ENCODE measurements around the gene RPTOR.
"Not testable (repeated sequence)": the region's sequence is repeated elsewhere in the genome, so short reads cannot be mapped to it uniquely, and the experiment has no call there.

The RPTOR gene

DNA sequence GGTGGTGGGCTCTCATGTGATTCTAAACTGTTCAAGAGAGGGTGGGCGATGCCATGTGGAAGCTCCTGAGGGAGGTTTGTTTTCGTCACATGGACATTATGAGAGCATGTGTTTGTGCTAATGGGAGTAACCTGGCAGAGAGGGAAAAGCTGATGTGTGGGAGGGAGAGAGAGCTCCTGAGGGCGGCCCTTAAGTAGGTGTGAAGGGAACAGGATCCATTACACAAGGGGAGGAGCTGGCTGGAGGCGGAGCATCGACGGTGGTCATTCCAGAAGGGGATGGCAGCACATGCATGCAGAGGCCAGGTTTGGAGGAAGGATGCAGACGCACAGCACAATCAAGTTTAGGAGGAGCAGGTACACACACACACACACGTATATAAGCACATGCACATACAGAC, 197.5 kb downstream of the RPTOR start:
- DNase-seq (ENCODE audit: low read depth, low spot score), result peak; percentile 44

DNA sequence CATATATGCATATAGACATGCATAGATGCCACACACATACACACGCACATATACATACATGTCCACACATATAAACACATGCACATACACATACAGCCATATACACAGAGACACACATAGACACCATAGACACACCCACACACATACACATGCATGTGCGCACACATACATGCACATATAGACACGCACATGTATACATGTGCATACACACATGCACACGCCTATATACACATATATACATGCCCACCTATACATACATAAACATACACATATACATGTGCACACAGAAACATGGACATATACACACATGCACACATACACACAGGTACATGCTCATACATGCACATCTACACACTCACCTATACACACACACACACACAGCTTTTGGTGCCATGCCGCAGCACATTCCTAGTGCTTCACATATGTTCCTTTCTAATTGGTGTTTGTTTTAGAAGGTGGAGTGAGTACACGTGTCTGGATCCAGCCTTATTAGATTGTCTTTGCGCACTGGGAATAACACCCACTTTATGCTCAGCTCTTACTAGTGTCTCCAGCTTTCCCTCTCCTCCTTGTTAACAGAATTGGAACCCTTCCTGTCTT, 198.0 kb downstream of the RPTOR start:
- no peak for DNase-seq (ENCODE audit: low read depth, low spot score)

DNA sequence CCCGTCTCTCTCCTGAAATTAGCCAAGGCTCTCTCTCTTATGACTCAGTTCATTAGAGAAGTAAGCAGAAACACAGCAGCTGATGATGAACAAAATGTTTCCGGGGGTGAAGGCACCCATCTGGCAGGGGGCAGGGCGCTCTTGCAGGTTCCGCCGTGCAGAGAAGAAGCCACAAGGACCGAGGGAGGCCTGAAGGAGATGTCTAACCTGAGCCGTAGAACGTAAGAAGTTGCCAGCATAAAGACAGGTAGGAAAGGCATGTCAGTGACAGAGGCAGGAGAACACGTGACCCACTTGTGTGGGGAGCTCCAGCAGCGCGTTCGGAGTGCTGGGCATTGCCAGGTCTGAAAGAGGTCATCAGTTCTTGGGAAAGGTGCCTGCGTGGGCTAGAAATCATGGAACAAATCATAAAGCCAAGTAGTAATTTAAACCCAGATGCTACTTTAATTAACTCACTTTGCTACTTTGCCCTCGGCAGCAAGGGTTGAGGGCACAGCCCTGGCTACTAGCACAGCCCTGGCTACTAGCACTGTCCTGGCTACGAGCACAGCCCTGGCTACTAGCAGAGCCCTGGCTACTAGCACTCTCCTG, 198.6 kb downstream of the RPTOR start:
- no peak for DNase-seq (ENCODE audit: low read depth, low spot score)

DNA sequence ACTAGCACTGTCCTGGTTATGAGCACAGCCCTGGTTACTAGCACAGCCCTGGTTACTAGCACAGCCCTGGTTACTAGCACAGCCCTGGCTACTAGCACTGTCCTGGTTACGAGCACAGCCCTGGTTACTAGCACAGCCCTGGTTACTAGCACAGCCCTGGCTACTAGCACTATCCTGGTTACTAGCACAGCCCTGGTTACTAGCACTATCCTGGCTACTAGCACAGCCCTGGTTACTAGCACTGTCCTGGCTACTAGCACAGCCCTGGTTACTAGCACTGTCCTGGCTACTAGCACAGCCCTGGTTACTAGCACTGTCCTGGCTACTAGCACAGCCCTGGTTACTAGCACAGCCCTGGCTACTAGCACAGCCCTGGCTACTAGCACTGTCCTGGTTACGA, 199.3 kb downstream of the RPTOR start:
- DNase-seq (ENCODE audit: low read depth, low spot score), result not testable (repeated sequence)

DNA sequence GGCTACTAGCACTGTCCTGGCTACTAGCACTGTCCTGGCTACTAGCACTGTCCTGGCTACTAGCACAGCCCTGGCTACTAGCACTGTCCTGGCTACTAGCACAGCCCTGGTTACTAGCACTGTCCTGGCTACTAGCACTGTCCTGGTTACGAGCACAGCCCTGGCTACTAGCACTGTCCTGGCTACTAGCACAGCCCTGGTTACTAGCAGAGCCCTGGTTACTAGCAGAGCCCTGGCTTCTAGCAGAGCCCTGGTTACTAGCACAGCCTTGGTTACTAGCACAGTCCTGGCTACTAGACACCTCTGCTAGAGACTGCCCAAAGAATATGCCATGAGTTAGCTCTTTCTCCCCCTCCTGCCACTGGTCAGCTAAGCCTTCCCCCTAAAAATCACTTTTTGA, 200.1 kb downstream of the RPTOR start:
- DNase-seq (ENCODE audit: low read depth, low spot score), result not testable (repeated sequence)

DNA sequence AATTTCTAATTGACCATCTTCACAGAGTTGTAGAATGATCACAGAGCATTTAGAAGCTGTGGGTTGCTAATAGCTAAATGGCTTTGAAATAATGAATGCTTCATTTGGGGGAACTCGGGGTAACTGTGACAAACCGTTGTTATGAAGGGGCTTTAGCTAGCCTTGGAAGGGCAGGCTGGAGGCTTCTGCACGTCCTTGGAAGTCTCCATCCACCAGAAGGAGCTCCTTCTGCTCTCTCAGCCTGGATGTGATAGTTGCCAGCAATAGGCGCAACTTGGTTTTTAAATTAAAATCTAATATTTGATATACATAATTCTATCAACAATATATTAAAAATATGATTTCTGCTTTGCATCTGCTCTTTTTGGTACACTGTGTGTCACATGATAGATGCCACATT, 200.5 kb downstream of the RPTOR start:
- no peak for DNase-seq (ENCODE audit: low read depth, low spot score)

DNA sequence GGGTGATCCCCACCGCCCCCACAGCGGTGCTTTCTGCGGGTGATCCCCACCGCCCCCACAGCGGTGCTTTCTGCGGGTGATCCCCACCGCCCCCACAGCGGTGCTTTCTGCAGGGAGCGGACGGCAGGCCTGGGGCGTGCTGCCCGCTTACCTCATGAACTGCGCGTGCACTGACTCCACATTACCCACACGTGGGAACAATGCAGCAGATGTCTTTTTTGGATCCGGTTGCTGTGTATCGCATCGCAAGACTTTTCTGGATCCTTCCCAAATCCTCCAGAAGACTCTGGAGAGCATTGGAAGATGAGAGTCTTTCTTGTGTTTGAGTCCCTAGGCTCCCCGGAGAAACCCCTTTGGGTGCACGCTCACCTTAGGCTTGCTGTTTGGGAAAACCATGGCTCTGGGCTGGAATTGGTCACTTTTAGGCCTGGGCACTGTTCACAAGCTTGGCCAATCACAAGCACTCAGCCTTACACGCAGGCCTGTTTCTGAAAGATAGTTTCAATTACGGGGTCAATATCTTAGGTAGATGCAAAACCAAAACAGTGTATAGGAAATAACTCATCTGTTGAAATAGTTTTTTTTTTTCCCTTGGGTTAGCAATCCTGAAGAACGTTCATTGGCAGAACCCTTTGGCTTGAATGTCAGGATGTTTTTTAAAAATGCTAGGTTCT, 201.8 kb downstream of the RPTOR start:
- no peak for DNase-seq (ENCODE audit: low read depth, low spot score)

DNA sequence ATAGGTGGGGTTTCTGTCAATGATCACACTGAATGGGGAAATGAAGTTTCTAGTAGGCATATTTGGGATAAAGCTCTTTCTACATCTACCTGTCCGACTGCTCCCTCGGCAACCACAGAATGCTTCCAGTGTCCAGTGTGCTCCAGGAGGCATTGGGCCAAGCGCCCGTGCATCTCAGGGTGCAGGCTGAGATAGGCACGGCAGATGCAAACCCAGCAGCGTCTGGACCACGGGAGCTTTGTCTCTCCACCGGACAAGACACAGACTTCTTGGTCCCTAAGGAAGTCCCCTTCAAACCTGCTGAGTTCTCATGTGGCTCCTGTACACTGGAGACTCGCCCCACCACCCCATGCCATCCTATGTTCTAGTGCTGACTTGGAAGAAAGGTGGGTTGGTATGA, 202.8 kb downstream of the RPTOR start:
- DNase-seq (ENCODE audit: low read depth, low spot score), result no peak

DNA sequence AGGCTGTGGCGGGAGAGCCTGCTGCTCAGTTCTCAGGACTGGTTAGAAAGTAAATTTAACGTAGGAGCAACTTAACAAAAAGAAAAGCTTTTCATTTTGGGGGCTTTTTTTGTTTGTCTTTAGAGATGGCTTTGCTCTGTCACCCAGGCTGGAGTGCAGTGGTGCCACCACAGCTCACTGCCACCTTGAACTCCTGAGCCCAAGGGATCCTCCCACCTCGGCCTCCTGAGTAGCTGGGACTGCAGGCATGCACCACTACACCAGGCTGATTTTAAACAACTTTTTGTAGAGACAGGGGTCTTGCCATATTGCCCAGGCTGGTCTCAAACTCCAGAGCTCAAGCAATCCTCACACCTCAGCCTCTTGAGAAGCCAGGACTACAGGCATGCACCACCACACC, 205.0 kb downstream of the RPTOR start:
- no peak for DNase-seq (ENCODE audit: low read depth, low spot score)

DNA sequence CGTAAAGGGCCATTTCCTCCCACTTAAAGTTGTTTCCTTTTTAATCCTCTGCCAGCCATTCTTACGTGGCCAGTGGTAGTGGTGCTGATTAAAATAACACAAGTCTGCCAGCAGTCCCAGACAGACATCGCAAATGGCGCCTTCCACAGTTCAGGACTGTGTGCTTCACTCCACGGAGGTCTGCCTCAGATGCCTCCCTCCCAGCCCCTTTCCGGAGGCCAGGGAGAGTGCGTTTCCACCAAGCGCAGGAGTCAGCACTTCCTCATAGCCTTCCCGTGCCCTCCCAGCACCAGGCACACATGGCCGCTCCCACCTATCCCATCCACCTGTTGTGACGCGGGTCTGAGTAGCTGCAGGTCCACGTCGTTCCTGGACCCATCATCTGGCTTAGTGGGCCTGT, 205.6 kb downstream of the RPTOR start:
- DNase-seq (ENCODE audit: low read depth, low spot score), result no peak

DNA sequence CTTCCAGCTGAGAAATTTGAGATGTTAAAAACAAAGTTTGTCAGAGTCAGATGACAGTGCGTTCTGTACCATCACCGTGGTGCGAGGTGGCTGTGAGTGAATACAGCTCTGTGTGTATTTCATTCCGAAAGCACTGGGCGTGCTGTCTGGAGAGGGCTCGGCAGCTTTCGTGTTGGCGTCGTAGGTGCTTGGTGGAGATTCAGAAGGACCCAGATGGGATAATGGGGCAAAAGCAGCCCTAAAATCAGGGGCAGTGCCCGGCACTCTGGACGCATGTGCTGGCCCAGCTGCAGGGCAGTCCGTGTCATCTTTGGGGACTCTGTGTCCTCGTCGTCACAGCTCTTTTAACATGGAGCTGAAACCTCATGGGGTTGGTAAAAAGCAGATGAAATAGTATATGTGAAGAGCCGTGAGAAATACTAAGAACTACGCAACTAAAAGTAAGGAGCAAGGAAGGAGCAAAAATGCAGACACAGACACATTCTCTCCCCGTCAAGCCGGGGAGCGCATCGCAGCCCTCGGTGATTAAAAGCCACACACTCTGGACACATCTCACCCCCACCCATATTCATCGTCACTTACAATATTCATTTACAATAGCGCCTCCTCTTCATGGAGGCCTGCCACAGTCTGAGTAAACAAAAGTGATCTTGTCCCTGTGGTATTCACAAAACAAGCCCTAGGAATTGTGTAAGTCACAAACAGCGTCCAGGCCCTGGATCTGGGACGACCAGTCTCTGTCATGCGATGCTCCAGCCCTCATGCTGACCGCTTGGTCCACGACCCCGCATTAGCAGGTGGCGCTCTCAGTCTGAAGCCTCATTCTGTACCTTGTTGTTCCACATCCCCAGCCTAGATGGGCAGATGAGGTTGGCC, 206.7 kb downstream of the RPTOR start:
- no peak for DNase-seq (ENCODE audit: low read depth, low spot score)

DNA sequence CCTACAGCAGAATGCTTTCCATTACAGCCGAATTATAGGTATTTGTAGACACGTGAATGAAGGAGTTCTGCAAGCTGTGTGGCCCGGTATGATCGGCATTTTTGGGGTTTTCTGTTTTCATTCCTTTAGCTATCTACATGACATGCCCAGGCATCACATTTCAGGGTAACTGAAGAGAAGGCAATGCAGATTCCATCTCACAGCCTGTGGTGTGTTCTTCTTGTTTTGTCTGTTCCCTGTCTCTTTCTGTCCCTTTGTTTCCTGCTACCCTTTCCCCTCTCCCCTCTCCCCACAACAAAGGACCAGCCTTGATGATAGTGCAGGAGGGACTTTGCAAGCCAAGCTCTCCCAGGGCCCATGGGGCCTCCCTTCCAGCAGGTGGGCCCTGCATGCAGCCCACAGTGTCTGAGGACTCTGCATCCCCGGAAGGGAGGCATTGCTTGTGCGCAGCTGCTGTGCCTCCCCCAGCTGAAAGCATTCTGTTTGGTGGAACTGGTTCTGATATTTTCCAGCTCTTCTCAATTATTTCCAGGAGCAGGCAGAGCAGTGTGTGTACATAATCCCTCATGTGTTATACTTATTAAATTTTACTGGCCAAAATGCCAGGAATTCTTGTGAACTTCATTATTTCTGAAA, 207.4 kb downstream of the RPTOR start:
- no peak for DNase-seq (ENCODE audit: low read depth, low spot score)

DNA sequence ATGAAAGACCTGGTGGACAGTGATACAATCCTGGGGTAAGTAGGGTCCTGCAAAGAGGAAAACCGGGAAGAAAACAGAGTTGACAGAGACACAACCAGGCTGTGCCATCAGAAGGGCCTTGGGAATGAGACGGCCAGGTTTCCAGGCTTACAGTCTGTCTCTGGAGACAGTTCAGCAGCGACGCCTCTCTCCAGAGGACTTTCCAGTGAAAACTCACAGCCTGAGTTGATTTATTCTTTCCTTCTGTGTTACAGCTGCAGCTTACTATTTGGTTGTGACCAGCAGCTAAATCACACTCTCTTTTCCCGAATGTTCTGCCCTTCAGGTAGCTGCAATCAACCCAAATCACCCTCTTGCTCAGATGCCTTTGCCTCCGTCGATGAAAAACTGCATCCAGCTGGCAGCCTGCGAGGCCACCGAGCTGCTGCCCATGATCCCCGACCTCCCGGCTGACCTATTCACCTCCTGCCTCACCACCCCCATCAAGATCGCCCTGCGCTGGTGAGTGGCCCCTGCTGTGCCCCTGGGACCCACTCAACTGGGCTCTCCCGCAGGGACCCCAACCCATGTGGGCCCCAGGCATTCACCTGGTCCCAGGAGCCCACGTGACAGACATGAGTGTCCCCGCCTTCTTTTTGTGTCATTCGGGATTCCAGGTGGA, 209.2 kb downstream of the RPTOR start:
- no peak for DNase-seq (ENCODE audit: low read depth, low spot score)

DNA sequence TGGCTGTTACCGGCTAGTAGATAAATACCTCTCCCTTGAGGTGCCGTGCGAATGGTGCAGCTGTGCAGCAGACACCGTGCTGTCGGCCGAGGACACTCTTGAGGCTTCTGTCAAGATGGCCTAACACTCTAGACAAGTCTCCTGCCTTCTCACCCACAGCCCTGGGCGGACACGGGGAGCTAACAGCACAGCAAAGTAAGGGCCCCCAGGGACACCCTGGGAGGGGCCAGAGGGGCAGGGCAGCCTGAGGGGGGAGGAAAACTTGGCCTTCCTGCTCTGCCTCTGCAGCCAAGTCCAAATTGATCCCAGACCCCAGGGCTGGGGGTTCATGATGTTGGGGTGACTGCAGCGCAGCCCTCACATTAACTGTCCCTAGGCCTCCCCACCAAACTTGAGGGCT, 210.2 kb downstream of the RPTOR start:
- DNase-seq (ENCODE audit: low read depth, low spot score), result no peak

DNA sequence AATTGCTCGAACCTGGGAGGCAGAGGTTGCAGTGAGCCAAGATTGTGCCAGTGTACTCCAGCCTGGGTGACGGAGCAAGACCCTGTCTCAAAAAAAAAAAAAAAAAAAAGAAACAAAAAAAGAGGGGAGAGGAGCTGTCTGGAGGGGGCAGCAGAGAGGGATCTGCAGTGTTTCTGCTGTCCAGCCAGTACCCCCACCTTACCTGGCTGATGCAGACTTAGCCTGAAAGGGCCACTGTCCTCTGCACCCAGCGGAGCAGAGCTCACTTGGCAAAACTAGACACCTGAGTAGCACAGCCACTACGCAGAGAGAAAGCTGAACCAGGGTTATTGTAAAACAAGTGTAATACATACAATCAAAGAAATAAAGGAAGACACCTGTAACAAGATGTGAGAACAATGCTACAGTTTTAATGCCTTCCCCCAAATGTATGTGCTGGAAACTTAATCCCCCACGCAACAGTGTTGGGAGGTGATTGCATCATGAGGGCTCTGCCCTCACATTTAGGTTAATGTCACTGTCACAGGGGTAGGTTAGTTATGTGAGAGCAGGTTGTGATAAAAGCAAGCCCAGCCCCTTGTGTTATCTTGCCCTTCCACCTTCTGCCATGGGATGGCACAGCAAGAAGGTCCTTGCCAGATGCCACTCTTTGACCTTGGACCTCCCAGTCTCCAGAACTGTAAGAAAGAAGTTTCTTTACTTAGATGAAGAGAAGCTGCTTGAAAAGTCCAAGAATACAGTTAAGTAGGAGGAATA, 211.2 kb downstream of the RPTOR start:
- DNase-seq (ENCODE audit: low read depth, low spot score), result no peak

DNA sequence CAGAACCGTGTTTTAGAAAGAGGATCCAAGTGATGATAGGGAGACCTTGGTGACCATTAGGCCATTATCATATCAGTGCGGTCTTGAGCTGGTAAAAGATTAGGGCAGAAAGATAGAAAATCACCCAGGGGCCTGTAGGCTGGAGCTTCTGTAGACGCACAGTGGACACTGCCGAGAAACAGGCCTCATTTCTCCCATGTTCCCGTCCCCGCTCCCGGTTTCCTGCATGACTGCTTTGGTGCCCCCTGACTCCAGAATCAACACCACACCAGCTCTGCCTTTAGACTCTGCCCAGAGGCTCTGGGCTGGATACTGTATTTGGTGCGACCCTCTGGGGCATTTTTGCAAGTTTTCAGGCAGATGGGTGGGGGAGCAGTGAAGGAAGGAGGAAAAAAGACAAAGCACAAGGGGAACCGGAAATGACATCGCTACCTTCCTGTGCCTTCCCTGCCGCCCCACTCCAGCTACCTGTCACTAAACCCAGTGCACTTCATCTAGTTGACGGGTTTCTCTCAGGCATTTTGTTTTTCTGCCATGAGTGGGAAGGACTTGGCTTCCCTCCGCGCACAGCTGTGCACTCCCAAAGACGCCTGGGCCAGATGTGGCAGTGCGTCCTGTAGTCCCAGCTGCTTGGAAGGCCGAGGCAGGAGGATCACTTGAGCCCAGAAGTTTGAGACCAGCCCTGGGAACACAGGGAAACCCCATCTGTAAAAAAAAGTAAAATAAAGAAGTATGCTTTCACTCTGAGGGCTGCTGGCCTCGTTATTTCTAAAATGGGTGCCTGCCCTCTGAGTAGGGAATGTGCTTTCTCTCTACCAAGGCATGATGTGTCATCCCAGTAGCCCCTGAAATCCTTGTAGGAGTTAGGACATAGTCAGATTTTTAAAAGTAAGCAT, 214.1 kb downstream of the RPTOR start:
- no peak for DNase-seq (ENCODE audit: low read depth, low spot score)

DNA sequence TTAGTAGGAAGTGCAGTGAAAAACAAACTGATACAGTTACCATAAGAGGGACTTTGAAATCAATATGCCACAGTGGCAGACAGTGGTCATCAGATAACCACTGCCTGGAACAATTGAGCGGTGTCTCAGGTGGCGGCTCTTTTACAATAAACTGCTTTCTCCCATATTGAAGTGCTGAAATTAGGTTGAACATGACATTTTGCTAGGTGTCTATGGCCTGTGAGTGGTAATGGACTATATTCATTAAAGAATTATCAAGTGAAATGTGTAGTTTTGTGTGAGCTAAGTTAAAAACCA, 214.7 kb downstream of the RPTOR start:
- DNase-seq (ENCODE audit: low read depth, low spot score), result no peak

DNA sequence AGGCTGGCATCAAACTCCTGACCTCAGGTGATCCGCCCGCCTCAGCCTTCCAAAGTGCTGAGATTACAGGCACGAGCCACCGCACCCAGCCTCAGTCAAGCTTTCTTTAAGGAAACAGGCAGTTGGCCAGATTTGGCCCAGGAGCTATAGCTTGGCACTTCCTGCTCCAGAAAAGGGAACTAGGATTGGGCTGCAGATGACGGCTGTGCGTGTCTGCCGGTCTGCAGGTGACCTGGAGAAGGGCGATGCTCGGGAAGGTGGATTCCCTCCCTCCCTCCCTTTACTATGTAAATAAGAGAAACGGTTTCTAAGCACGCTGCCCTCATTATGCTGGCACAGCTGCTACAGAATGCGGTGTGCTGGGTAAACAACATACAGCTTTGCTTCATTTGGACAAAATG, 215.9 kb downstream of the RPTOR start:
- no peak for DNase-seq (ENCODE audit: low read depth, low spot score)

DNA sequence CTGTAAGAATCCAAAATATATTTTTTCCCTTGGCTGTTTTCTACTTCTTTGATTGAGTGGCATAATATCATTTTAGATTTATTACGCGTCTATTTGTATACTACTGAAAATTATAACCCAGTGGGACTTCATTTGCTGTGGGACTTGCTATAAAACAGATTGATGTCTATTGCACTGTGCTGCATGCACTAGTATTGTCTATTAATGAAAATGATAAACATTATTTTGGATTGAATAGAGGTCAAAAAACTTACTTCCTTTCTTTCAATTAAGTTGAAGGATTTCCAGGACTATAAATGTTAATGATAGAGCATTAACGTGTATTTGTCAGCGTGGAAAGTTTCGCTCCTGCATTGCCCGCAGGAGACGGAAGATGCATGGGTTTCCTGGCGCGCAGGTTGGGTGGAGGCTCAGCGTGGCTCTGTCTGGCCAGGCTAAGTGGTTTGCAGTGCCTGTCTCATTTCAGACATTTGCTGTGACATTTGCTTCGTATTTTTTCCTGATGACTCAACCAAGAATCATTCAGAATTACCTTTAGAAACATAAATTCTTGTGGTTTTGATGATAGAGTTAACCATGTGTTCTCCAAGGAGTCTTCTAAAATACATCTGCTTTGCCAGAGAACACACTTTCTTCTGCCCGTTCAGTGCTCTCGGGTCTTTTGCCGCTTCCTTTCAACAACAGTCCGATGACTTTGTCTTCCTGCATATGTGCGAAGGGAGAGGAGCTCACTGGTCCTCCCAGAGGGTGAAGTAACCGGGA, 216.7 kb downstream of the RPTOR start:
- DNase-seq (ENCODE audit: low read depth, low spot score), result no peak
